Osteocyte (in vitro differentiated cells): Measurements from ENCODE around the gene CCSER1. TPM values are rescaled to one million over a fixed set of nuclear protein-coding genes. Genes with fewer than 3 reads are reported as not detected.
"Not testable (repeated sequence)": the region's sequence is repeated elsewhere in the genome, so short reads cannot be mapped to it uniquely, and the experiment has no call there.

ENCODE experiments used
- DNase-seq: peaks from one replicate; pipeline ENCODE4 v3.0.0; 2021; ENCODE audit warnings: mixed read lengths; ENCODE audit not compliant: unreplicated experiment; ENCODE audit errors: extremely low spot score
- H3K27ac Mint-ChIP-seq: one replicate; pipeline ENCODE4 v1.8.0; 2021; ENCODE audit warnings: mild to moderate bottlenecking, mixed read lengths; ENCODE audit not compliant: unreplicated experiment
- H3K27me3 Mint-ChIP-seq: one replicate; pipeline ENCODE4 v1.8.0; 2021; ENCODE audit warnings: mixed read lengths; ENCODE audit not compliant: unreplicated experiment
- H3K36me3 Mint-ChIP-seq: one replicate; pipeline ENCODE4 v1.8.0; 2021; ENCODE audit warnings: mixed read lengths; ENCODE audit not compliant: unreplicated experiment
- H3K4me1 Mint-ChIP-seq: one replicate; pipeline ENCODE4 v1.8.0; 2021; ENCODE audit warnings: mixed read lengths; ENCODE audit not compliant: unreplicated experiment
- H3K4me3 Mint-ChIP-seq: one replicate; pipeline ENCODE4 v1.8.0; 2021; ENCODE audit warnings: mild to moderate bottlenecking, moderate library complexity, mixed read lengths; ENCODE audit not compliant: unreplicated experiment
- H3K9me3 Mint-ChIP-seq: one replicate; pipeline ENCODE4 v1.8.0; 2021; ENCODE audit warnings: mixed read lengths; ENCODE audit not compliant: unreplicated experiment
- total RNA-seq: library from RNA; stranded (reverse); gene quantifications from 2 replicates; pipeline ENCODE4 v1.2.1, GENCODE V29; 2021
- TF ChIP-seq, protein P1 (sequence below): fragments of 200-600 bp; sonication (generic); IDR thresholded peaks from 2 replicates; pipeline ENCODE4 v1.5.0; 2021; ENCODE audit warnings: antibody characterized with exemption, mild to moderate bottlenecking, moderate library complexity

CCSER1 gene
- total RNA-seq, 1 donor from 2014 or later: not detected

DNA sequence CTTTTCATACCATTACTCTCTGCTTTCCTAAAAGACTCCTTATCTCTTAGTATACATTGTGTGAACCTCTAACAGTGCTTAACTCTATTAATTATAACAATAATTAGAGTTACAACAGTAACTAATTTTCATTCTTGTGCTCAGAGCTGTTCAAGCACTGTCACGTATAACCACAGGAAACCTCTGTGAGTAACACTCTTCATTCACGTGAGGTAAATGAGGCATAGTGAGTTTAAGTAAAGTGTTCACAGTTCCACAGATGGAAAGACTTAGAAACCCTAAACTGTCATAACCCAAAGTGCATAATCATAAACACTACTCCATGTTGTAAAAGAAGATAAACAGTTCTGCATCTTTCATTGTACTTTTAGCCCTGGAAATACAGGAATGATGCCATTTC lies 222.4 kb downstream of the CCSER1 start:
- Mint-ChIP-seq H3K4me3 (no peak overlapping the region), H3K27me3 (peaks cover 9% of the 10 kb centered on the region), H3K36me3 (no peaks in the 10 kb centered on the region), H3K9me3 (no peaks in the 10 kb centered on the region), H3K27ac (no peak overlapping the region), H3K4me1 (no peaks in the 10 kb centered on the region)
- TF ChIP-seq, protein P1, sequence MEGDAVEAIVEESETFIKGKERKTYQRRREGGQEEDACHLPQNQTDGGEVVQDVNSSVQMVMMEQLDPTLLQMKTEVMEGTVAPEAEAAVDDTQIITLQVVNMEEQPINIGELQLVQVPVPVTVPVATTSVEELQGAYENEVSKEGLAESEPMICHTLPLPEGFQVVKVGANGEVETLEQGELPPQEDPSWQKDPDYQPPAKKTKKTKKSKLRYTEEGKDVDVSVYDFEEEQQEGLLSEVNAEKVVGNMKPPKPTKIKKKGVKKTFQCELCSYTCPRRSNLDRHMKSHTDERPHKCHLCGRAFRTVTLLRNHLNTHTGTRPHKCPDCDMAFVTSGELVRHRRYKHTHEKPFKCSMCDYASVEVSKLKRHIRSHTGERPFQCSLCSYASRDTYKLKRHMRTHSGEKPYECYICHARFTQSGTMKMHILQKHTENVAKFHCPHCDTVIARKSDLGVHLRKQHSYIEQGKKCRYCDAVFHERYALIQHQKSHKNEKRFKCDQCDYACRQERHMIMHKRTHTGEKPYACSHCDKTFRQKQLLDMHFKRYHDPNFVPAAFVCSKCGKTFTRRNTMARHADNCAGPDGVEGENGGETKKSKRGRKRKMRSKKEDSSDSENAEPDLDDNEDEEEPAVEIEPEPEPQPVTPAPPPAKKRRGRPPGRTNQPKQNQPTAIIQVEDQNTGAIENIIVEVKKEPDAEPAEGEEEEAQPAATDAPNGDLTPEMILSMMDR: no peak
- DNase-seq: no peak

DNA sequence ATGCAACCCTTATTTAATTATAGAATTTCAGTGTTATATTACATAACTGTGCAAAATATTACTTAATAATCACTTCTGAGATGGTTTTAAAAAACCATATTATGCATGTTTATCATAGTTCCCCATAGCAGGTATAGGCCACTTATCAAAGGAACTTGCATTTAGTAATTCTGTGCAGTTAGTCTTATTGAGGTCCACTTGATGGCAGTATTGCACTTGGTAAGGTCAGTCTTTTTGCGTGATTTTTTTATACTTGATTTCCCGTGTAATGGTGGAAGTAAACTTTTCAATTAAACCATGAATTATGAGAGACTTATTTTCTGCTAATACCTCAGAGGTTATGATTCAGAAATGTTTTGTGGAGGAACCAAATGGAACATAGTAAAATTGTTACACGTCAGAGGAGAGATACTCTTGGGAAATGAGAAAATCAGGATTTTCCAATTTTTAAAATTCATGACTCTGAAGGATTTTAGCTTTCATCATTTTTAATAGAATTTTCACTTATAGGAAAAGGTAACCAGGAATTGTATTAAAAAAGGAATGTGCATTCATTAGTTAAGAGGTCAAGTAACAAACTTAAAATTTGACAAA lies 230.0 kb downstream of the CCSER1 start:
- peaks cover 6% of the 10 kb centered on the region for H3K27me3 Mint-ChIP-seq

DNA sequence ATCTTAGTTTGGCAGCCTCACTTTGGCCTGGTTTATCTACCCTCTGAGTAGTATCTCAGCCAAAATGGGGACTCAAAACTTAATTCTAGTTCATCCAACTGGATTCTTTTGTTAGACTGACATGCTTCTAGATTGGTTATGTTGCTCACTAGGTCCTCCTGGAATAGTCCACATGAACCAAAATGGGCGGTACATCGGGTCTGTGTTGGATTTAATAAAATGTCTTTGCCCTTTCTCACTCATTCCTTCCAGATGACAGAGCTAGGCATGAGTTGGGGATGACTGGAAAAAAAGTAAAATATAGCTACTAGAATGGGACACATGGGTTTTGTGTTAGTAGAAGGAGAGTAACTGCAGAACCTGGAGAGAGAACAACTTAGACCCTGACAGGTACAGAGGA lies 247.9 kb downstream of the CCSER1 start:
- H3K36me3 Mint-ChIP-seq: no peaks in the 10 kb centered on the region
- H3K9me3 Mint-ChIP-seq: no peaks in the 10 kb centered on the region

More for the DNA sequence above, 230.0 kb downstream of the CCSER1 start:
- Mint-ChIP-seq H3K9me3 (no peaks in the 10 kb centered on the region), H3K36me3 (no peaks in the 10 kb centered on the region), H3K27ac (no peak overlapping the region), H3K4me1 (peaks cover 3% of the 10 kb centered on the region), H3K4me3 (no peak overlapping the region)
- TF ChIP-seq, protein P1: peak; percentile 72
- no peak for DNase-seq

DNA sequence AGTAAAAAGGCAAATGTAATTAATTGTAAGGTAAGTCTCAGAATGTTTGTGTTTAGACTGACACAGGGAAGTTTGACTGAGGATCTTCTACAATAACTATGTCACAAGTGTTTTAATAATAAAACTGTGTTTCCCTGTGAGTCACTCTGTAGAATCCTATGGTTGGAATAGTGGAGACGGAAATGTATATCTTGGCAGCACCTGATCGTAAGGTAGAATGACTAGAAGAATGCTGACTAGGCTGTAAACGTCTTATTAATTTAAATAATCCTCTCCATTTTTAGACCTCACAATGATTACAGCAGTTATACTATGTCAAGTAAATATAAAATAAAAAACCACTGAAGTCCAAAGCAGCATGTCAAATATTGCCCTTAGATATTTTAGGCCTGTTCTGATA lies 266.0 kb downstream of the CCSER1 start:
- peaks cover 6% of the 10 kb centered on the region for H3K27me3 Mint-ChIP-seq
- H3K4me3 Mint-ChIP-seq: no peak overlapping the region
- H3K36me3 Mint-ChIP-seq: no peaks in the 10 kb centered on the region
- TF ChIP-seq, protein P1: no peak
- H3K9me3 Mint-ChIP-seq: no peaks in the 10 kb centered on the region
- no peaks in the 10 kb centered on the region for H3K4me1 Mint-ChIP-seq
- no peak for DNase-seq
- no peak overlapping the region for H3K27ac Mint-ChIP-seq

More for the DNA sequence above, 247.9 kb downstream of the CCSER1 start:
- H3K4me3 Mint-ChIP-seq: no peak overlapping the region
- H3K4me1 Mint-ChIP-seq: no peaks in the 10 kb centered on the region
- H3K27me3 Mint-ChIP-seq: peaks cover 5% of the 10 kb centered on the region
- TF ChIP-seq, protein P1: no peak
- no peak overlapping the region for H3K27ac Mint-ChIP-seq
- no peak for DNase-seq

DNA sequence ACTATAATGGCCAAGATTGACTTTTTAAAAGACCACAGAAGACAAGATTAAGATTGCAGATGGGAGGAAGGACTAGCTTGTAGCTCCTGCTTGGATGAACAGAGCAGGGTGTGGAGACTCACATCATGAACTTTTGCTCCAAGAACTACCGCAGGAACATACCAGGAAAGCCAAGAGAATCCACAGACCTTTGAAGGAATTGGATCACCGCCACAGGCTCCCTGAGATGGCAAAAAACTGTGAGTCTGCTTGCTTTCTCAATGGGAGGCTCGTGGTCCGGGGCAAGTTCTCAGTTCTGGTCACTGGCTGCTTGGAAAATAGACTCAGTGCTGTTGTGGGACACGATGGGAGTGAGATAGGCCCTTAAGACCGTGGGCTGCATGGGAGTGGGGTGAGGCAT lies 276.6 kb downstream of the CCSER1 start:
- H3K27ac Mint-ChIP-seq: no peak overlapping the region
- H3K4me1 Mint-ChIP-seq: no peaks in the 10 kb centered on the region
- TF ChIP-seq, protein P1: no peak
- H3K27me3 Mint-ChIP-seq: peaks cover 7% of the 10 kb centered on the region
- no peak for DNase-seq
- H3K4me3 Mint-ChIP-seq: no peak overlapping the region
- no peaks in the 10 kb centered on the region for H3K36me3 Mint-ChIP-seq
- H3K9me3 Mint-ChIP-seq: peaks cover 2% of the 10 kb centered on the region

DNA sequence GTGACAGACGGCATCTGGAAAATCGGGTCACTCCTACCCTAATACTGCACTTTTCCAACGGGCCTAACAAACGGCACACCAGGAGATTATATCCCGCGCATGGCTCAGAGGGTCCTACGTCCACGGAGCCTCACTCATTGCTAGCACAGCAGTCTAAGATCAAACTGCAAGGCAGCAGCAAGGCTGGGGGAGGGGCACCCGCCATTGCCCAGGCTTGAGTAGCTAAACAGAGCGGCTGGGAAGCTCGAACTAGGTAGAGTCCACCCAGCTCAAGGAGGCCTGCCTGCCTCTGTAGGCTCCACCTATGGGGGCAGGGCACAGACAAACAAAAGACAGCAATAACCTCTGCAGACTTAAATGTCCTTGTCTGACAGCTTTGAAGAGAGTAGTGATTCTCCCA lies 280.7 kb downstream of the CCSER1 start:
- not testable (repeated sequence) for H3K4me1 Mint-ChIP-seq, H3K36me3 Mint-ChIP-seq, DNase-seq

DNA sequence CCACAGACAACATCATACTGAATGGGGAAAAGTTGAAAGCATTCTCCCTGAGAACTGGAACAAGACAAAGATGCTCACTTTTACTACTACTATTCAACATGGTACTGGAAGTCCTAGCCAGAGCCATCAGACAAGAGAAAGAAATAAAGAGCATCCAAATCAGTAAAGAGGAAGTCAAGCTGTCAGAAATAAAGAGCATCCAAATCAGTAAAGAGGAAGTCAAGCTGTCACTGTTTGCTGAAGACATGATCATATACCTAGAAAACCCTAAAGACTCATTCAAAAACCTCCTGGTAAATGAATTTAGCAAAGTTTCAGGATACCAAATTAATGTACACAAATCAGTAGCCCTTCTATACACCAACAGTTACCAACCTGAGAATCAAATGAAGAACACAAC lies 285.6 kb downstream of the CCSER1 start:
- H3K27ac Mint-ChIP-seq, H3K4me3 Mint-ChIP-seq: not testable (repeated sequence)

More for the DNA sequence above, 280.7 kb downstream of the CCSER1 start:
- not testable (repeated sequence) for H3K27me3 Mint-ChIP-seq, H3K4me3 Mint-ChIP-seq, H3K27ac Mint-ChIP-seq
- H3K9me3 Mint-ChIP-seq: peaks cover 11% of the 10 kb centered on the region

More for the DNA sequence above, 285.6 kb downstream of the CCSER1 start:
- not testable (repeated sequence) for H3K4me1 Mint-ChIP-seq, H3K27me3 Mint-ChIP-seq, H3K36me3 Mint-ChIP-seq, DNase-seq
- H3K9me3 Mint-ChIP-seq: peaks cover 11% of the 10 kb centered on the region
